ENCODE measurements around the gene ZNF593. TPM values are rescaled to one million over a fixed set of nuclear protein-coding genes. Genes with fewer than 3 reads are reported as not detected.
A peak's percentile ranks its signal among the peaks of the same experiment; 100 is the strongest.

Gene ZNF593
- total RNA-seq, 1 experiment from 2014 or later: 165 TPM

GRCh38 chr1:26162220-26162709 lies 7.4 kb upstream of the ZNF593 start:
- no peaks in the 10 kb centered on the region for H3K27me3 ChIP-seq (ENCODE audit: low read length)
- no peaks in the 10 kb centered on the region for H3F3A ChIP-seq (ENCODE audit: low read length, unreplicated experiment)
- no peak overlapping the region for H3K27ac ChIP-seq (ENCODE audit: low read length)
- ATAC-seq (no peak), DNase-seq (peak; percentile 13)
- no peaks in the 10 kb centered on the region for H4K20me1 ChIP-seq (ENCODE audit: low read length)
- POLR2A ChIA-PET (ENCODE audit: unreplicated experiment): interaction anchor here (0.5 kb wide), 1 partner anchor 121 kb away, joined by 4 read pairs; no protein-coding TSS in a partner anchor
- no peak overlapping the region for H3K9ac ChIP-seq (ENCODE audit: low read length)
- H3K9me2 ChIP-seq (replicated peaks; ENCODE audit: low read length): no peaks in the 10 kb centered on the region
- H3K36me3 ChIP-seq (ENCODE audit: low read depth, low read length): no peaks in the 10 kb centered on the region
- peak overlapping the region; percentile 74 for H3K4me3 ChIP-seq (ENCODE audit: low read length)
- 0 out of 2 replicates have a peak, but pooled peaks cover 4% of the 10 kb centered on the region for H3K4me1 ChIP-seq (ENCODE audit: insufficient read depth, low read length)
- CTCF ChIA-PET: no interaction called here
- no peak for TF ChIP-seq EZH2phosphoT487 (IDR thresholded peaks at IDR 0.05; ENCODE audit: borderline replicate concordance, low read length)
- no peak for TF ChIP-seq EZH2 (IDR thresholded peaks at IDR 0.05; ENCODE audit: low read length, unreplicated experiment)
- TF ChIP-seq CTCF (conservative IDR thresholded peaks at IDR 0.05; ENCODE audit: low read depth, low read length): no peak
- no peaks in the 10 kb centered on the region for H3K9me3 ChIP-seq (ENCODE audit: low read length)
- no peaks in the 10 kb centered on the region for H3K79me2 ChIP-seq (ENCODE audit: low read length)
- no TSS peak for BruUV-seq (replicated peaks)
- peak overlapping the region; percentile 95 for H2AFZ ChIP-seq (ENCODE audit: low read length)
- H3K4me2 ChIP-seq (ENCODE audit: low read length): peak overlapping the region; percentile 98
- intact Hi-C loops (cut with micrococcal nuclease): loop anchor here (5.0 kb wide), 1 partner anchor 55 kb away; no protein-coding TSS in a partner anchor

- Histone ChIP-seq H3K4me3 (ENCODE audit: low read length) (peak overlapping the region; percentile 65; the same call in 1 of the 2 replicates), H3K36me3 (ENCODE audit: low read depth, low read length) (no peaks in the 10 kb centered on the region), H3F3A (ENCODE audit: low read length, unreplicated experiment) (no peaks in the 10 kb centered on the region), H3K79me2 (ENCODE audit: low read length) (no peaks in the 10 kb centered on the region), H4K20me1 (ENCODE audit: low read length) (no peaks in the 10 kb centered on the region), H3K4me1 (ENCODE audit: insufficient read depth, low read length) (0 out of 2 replicates have a peak, but pooled peaks cover 4% of the 10 kb centered on the region), H2AFZ (ENCODE audit: low read length) (peak overlapping the region; percentile 88), H3K27ac (ENCODE audit: low read length) (no peak overlapping the region), H3K4me2 (ENCODE audit: low read length) (peak overlapping the region; percentile 82), H3K9me3 (ENCODE audit: low read length) (no peaks in the 10 kb centered on the region), H3K27me3 (ENCODE audit: low read length) (no peaks in the 10 kb centered on the region), H3K9me2 (replicated peaks; ENCODE audit: low read length) (no peaks in the 10 kb centered on the region), H3K9ac (ENCODE audit: low read length) (no peak overlapping the region)
- ATAC-seq (no peak), DNase-seq (no peak)
- CTCF ChIA-PET: no interaction called here
- POLR2A ChIA-PET (ENCODE audit: unreplicated experiment): no interaction called here
- TF ChIP-seq CTCF (conservative IDR thresholded peaks at IDR 0.05; ENCODE audit: low read depth, low read length): no peak
- TF ChIP-seq EZH2phosphoT487 (IDR thresholded peaks at IDR 0.05; ENCODE audit: borderline replicate concordance, low read length): no peak
- TF ChIP-seq EZH2 (IDR thresholded peaks at IDR 0.05; ENCODE audit: low read length, unreplicated experiment): no peak
- intact Hi-C loops (cut with micrococcal nuclease): loop anchor here (5.0 kb wide), 1 partner anchor 56 kb away; no protein-coding TSS in a partner anchor
- BruUV-seq (replicated peaks): no TSS peak
Measured at GRCh38 chr1:26163684-26164035, 6.0 kb upstream of the ZNF593 start.

All from PC-3 (cell line).